Ovary (tissue), 3 donors: Measurements from ENCODE around the gene MAST4.

ENCODE experiments used
- POLR2A ChIP-seq: fragments of 450-650 bp; IDR thresholded peaks from one replicate; pipeline ENCODE4 v1.6.1; 2017; ENCODE audit warnings: antibody characterized with exemption, mild to moderate bottlenecking, moderate library complexity
- TF ChIP-seq, protein P1 (sequence below), 3 donors: fragments of 450-650 bp in 2 of 3; fragments of 200-600 bp in 1 of 3; IDR thresholded peaks; one replicate each; pipeline versions ENCODE4 v1.5.1 to v1.8.0; 2016 to 2022; ENCODE audit warnings: antibody characterized with exemption in 3 of 3, mild to moderate bottlenecking in 1 of 3
- donor health status: DM: no; HTN: no; CAD: no.

DNA sequence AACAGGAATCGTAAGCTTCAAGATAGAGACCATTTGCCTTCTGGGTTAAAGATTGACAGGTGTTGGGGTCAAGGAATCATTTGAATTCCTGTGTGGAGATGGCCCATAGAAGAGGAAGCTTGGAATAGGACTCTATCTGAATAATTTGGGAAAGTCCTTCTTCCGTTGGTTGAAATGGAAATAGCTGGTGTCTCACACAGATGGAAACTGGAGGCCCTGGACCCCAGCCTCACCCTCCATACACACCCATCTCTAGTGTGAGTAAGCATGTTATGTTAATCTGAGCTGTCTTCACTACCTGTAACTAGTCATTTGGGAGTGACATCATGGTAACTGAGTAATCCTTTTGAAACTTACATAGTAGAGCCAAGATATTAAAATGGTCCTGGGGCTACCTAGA is 416.0 kb downstream of the MAST4 start:
- TF ChIP-seq, protein P1, sequence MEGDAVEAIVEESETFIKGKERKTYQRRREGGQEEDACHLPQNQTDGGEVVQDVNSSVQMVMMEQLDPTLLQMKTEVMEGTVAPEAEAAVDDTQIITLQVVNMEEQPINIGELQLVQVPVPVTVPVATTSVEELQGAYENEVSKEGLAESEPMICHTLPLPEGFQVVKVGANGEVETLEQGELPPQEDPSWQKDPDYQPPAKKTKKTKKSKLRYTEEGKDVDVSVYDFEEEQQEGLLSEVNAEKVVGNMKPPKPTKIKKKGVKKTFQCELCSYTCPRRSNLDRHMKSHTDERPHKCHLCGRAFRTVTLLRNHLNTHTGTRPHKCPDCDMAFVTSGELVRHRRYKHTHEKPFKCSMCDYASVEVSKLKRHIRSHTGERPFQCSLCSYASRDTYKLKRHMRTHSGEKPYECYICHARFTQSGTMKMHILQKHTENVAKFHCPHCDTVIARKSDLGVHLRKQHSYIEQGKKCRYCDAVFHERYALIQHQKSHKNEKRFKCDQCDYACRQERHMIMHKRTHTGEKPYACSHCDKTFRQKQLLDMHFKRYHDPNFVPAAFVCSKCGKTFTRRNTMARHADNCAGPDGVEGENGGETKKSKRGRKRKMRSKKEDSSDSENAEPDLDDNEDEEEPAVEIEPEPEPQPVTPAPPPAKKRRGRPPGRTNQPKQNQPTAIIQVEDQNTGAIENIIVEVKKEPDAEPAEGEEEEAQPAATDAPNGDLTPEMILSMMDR (IDR thresholded peaks at IDR 0.05) = no peak
- TF ChIP-seq POLR2A = no peak
